ENCODE data around the gene MT1H.
"Not testable (repeated sequence)": the region's sequence is repeated elsewhere in the genome, so short reads cannot be mapped to it uniquely, and the experiment has no call there.

Gene MT1H

GRCh38 chr16:56669005-56669839, at the start of gene MT1H:
Gene MT1H, plus strand, starts transcription at chr16:56669814. Its CDS starts 71 bp downstream, at chr16:56669885.
- Histone ChIP-seq H2AFZ (ENCODE audit: low read length) (no peak within 1 kb of the TSS), H3K4me3 (ENCODE audit: low read length) (no peak within 1 kb of the TSS), H3K4me2 (ENCODE audit: low read depth, low read length) (no peak within 1 kb of the TSS)

GRCh38 chr16:56620339-56620897, 49.2 kb upstream of the MT1H start:
- H3K4me1 ChIP-seq (ENCODE audit: low read length) = no peaks in the 10 kb centered on the region

More at GRCh38 chr16:56669005-56669839, at the start of gene MT1H:
- Histone ChIP-seq H4K20me1 (ENCODE audit: insufficient read depth, low read length) (no peaks in the 10 kb centered on the region), H3K27me3 (replicated peaks; ENCODE audit: insufficient read depth, low read length) (peaks cover 90% of the 10 kb centered on the region), H3F3A (ENCODE audit: insufficient read depth, low read length) (no peaks in the 10 kb centered on the region), H3K36me3 (replicated peaks; ENCODE audit: insufficient read depth, low read length) (no peaks in the 10 kb centered on the region), H3K79me2 (ENCODE audit: low read length) (no peaks in the 10 kb centered on the region), H3K9me2 (replicated peaks; ENCODE audit: insufficient read depth, low read length) (no peaks in the 10 kb centered on the region), H3K27ac (ENCODE audit: low read length) (no peak within 1 kb of the TSS), H3K9me3 (replicated peaks; ENCODE audit: insufficient read depth, low read length) (no peaks in the 10 kb centered on the region), H3K9ac (ENCODE audit: low read length) (no peak within 1 kb of the TSS), H3K4me1 (ENCODE audit: low read length) (no peaks in the 10 kb centered on the region)
- DNase-seq = no peak
- TF ChIP-seq EZH2 (optimal IDR thresholded peaks at IDR 0.05; ENCODE audit: low read depth, low read length) (no peak), EZH2phosphoT487 (IDR thresholded peaks at IDR 0.05; ENCODE audit: low read length) (no peak), CTCF (IDR thresholded peaks at IDR 0.05; ENCODE audit: low read length) (no peak)

GRCh38 chr16:56621665-56622445, 47.8 kb upstream of the MT1H start:
- not testable (repeated sequence) for H3F3A ChIP-seq (ENCODE audit: insufficient read depth, low read length); H3K9me3 ChIP-seq (replicated peaks; ENCODE audit: insufficient read depth, low read length); H3K9ac ChIP-seq (ENCODE audit: low read length); H3K9me2 ChIP-seq (replicated peaks; ENCODE audit: insufficient read depth, low read length); H3K4me1 ChIP-seq (ENCODE audit: low read length); H3K27ac ChIP-seq (ENCODE audit: low read length); H3K4me3 ChIP-seq (ENCODE audit: low read length); H3K4me2 ChIP-seq (ENCODE audit: low read depth, low read length); H2AFZ ChIP-seq (ENCODE audit: low read length); H3K79me2 ChIP-seq (ENCODE audit: low read length); H3K36me3 ChIP-seq (replicated peaks; ENCODE audit: insufficient read depth, low read length); H4K20me1 ChIP-seq (ENCODE audit: insufficient read depth, low read length); DNase-seq
- peaks cover 47% of the 10 kb centered on the region for H3K27me3 ChIP-seq (replicated peaks; ENCODE audit: insufficient read depth, low read length)

More at GRCh38 chr16:56620339-56620897, 49.2 kb upstream of the MT1H start:
- H3K36me3 ChIP-seq (replicated peaks; ENCODE audit: insufficient read depth, low read length) = no peaks in the 10 kb centered on the region
- H3K9me2 ChIP-seq (replicated peaks; ENCODE audit: insufficient read depth, low read length) = no peaks in the 10 kb centered on the region
- H2AFZ ChIP-seq (ENCODE audit: low read length) = no peak overlapping the region
- H3K79me2 ChIP-seq (ENCODE audit: low read length) = no peaks in the 10 kb centered on the region
- no peak overlapping the region for H3K27ac ChIP-seq (ENCODE audit: low read length)
- no peak for DNase-seq
- H3K4me3 ChIP-seq (ENCODE audit: low read length) = no peak overlapping the region
- no peak overlapping the region for H3K4me2 ChIP-seq (ENCODE audit: low read depth, low read length)
- TF ChIP-seq EZH2phosphoT487 (IDR thresholded peaks at IDR 0.05; ENCODE audit: low read length) (no peak), EZH2 (optimal IDR thresholded peaks at IDR 0.05; ENCODE audit: low read depth, low read length) (no peak), CTCF (IDR thresholded peaks at IDR 0.05; ENCODE audit: low read length) (no peak)
- H3F3A ChIP-seq (ENCODE audit: insufficient read depth, low read length) = no peaks in the 10 kb centered on the region
- H4K20me1 ChIP-seq (ENCODE audit: insufficient read depth, low read length) = no peaks in the 10 kb centered on the region
- H3K9me3 ChIP-seq (replicated peaks; ENCODE audit: insufficient read depth, low read length) = no peaks in the 10 kb centered on the region
- peaks cover 40% of the 10 kb centered on the region for H3K27me3 ChIP-seq (replicated peaks; ENCODE audit: insufficient read depth, low read length)
- H3K9ac ChIP-seq (ENCODE audit: low read length) = no peak overlapping the region

GRCh38 chr16:56623184-56623583, 46.4 kb upstream of the MT1H start:
- not testable (repeated sequence) for DNase-seq; H3K9me3 ChIP-seq (replicated peaks; ENCODE audit: insufficient read depth, low read length); H3F3A ChIP-seq (ENCODE audit: insufficient read depth, low read length); H2AFZ ChIP-seq (ENCODE audit: low read length); H3K9ac ChIP-seq (ENCODE audit: low read length); H3K36me3 ChIP-seq (replicated peaks; ENCODE audit: insufficient read depth, low read length); H3K4me1 ChIP-seq (ENCODE audit: low read length); H3K4me2 ChIP-seq (ENCODE audit: low read depth, low read length); H3K9me2 ChIP-seq (replicated peaks; ENCODE audit: insufficient read depth, low read length); H3K4me3 ChIP-seq (ENCODE audit: low read length); H4K20me1 ChIP-seq (ENCODE audit: insufficient read depth, low read length); H3K79me2 ChIP-seq (ENCODE audit: low read length); H3K27ac ChIP-seq (ENCODE audit: low read length)
- peaks cover 40% of the 10 kb centered on the region for H3K27me3 ChIP-seq (replicated peaks; ENCODE audit: insufficient read depth, low read length)
